Brain microvascular endothelial cell (primary cell): ENCODE results near the gene SP110.

Experiments used
- DNase-seq: peaks from one replicate; pipeline ENCODE4 v3.0.0-alpha.2; 2020
- H3K27ac ChIP-seq: fragments of 250-450 bp; sonication (Bioruptor Pico); 2 replicates; pipeline ENCODE4 v1.5.1; 2020; ENCODE audit warnings: mild to moderate bottlenecking, moderate library complexity
- H3K27me3 ChIP-seq: fragments of 250-450 bp; sonication (Bioruptor Pico); replicated peaks from 2 replicates; pipeline ENCODE4 v1.5.1; 2020; ENCODE audit warnings: mild to moderate bottlenecking
- H3K36me3 ChIP-seq: fragments of 250-450 bp; sonication (Bioruptor Pico); replicated peaks from 2 replicates; pipeline ENCODE4 v1.5.1; 2020; ENCODE audit warnings: mild to moderate bottlenecking
- H3K4me3 ChIP-seq: 2 replicates; pipeline ENCODE4 v1.5.1; 2011; ENCODE audit warnings: low read depth, mild to moderate bottlenecking, control low read depth, low read length, moderate library complexity
- CTCF ChIP-seq: IDR thresholded peaks from 2 replicates; pipeline ENCODE4 v1.5.1; 2011; ENCODE audit warnings: low read depth, mild to moderate bottlenecking, moderate library complexity, low read length, control low read depth, inconsistent platforms; ENCODE audit errors: missing control alignments
- in situ Hi-C: cut with HindIII; loops from 2 replicates; pipeline ENCODE4 v1.10.0; 2017; ENCODE audit warnings: low sequenced_read_pairs, low pct_ligation_motif_present

Gene SP110

DNA sequence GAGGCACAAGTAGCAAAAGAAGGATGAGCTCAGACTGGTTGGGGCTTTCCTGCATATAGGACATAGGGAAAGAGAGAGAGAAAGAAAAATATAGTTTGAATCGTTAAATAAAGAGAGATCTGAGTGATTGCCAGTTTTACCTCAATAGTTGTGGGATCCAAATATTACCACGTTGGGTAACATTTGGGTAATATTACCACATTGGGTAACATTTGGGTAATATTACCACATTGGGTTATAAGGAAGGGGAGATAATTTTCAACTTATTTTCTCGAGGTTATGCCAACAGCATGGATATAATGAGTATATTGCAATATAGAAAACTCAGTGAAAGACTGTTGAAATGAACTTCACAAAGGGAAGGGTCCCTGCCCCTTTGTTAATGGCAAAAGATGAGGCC, 26.4 kb upstream of the SP110 start:
- no peak overlapping the region for H3K4me3 ChIP-seq
- in situ Hi-C loops = no loop called here
- H3K36me3 ChIP-seq = no peaks in the 10 kb centered on the region
- no peak for DNase-seq
- H3K27ac ChIP-seq = no peak overlapping the region
- no peak for TF ChIP-seq CTCF
- H3K27me3 ChIP-seq = no peaks in the 10 kb centered on the region

DNA sequence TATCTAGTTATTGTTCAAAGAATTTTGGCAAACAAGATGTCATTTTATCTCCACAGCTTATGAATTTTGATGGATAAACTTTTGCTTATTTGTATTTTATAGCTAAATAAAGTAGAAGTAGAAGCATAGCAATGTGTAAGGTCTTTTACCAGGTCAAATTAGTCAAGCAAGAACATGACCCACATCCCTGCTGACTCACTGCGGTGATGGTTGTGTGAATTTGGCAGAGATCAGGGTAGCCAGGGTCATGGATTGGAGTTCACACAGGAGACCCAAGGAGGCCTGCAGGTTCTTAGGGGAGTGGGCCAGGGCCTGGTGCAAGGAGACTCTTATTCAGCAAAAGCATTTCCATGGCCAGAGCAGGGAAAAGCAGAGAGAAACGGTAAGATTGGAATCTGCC, 24.4 kb upstream of the SP110 start:
- H3K27me3 ChIP-seq = no peaks in the 10 kb centered on the region
- DNase-seq = no peak
- in situ Hi-C loops = no loop called here
- no peak for TF ChIP-seq CTCF
- no peaks in the 10 kb centered on the region for H3K36me3 ChIP-seq
- H3K27ac ChIP-seq = no peak overlapping the region
- H3K4me3 ChIP-seq = no peak overlapping the region

DNA sequence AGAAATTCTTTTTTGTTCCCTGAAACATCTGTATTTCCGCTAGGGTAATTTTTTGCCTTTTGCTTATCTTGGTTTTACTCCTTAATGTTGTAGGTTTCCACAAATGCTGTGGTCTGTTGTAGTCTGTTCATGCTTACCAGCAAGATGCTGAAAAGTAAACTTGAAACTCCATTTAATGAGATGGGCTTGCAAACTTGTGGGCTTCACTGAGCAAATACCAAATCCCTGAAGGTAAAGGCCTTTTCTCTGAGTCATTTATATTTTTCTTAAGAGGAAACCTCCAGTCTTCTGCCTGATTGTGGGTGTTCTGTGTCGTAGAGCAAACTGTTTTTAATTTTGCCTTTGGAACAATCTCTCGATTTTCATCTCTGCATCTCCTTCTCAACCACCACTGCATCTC, 15.1 kb upstream of the SP110 start:
- TF ChIP-seq CTCF = no peak
- H3K36me3 ChIP-seq = no peaks in the 10 kb centered on the region
- in situ Hi-C loops = no loop called here

DNA sequence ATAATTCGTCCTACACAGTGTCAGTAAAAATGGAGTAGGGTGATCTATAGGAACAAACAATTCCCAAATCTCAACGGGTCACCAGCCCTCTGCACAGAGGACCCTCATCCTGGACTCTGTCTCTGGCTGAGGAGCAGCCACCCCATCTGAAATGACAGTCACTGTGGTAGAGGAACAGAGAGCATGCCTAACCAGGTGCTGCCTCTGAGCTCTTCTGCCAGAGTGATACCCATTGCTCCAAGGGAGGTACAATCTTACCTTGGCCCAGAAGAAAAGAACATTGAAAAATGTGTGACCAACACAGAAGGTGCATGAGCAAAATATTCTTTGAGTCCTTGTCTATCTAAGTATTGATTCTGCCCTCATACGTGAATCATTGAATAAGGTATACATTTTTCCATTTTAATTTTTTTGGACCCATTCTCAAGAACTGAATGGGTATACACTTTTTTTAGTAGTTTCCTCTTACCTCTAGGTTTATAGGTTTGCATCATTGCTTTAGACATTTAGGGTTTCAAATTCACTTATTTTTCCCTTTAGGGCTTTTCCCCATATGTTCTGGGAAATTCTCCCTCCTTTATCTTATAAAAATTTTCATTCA, 14.4 kb upstream of the SP110 start:
- no peaks in the 10 kb centered on the region for H3K36me3 ChIP-seq
- no peak overlapping the region for H3K4me3 ChIP-seq
- TF ChIP-seq CTCF = no peak
- in situ Hi-C loops = no loop called here
- no peak for DNase-seq
- no peak overlapping the region for H3K27ac ChIP-seq
- no peaks in the 10 kb centered on the region for H3K27me3 ChIP-seq

More for the DNA sequence above, 15.1 kb upstream of the SP110 start:
- Histone ChIP-seq H3K27me3 (no peaks in the 10 kb centered on the region), H3K27ac (no peak overlapping the region), H3K4me3 (no peak overlapping the region)
- DNase-seq = no peak

DNA sequence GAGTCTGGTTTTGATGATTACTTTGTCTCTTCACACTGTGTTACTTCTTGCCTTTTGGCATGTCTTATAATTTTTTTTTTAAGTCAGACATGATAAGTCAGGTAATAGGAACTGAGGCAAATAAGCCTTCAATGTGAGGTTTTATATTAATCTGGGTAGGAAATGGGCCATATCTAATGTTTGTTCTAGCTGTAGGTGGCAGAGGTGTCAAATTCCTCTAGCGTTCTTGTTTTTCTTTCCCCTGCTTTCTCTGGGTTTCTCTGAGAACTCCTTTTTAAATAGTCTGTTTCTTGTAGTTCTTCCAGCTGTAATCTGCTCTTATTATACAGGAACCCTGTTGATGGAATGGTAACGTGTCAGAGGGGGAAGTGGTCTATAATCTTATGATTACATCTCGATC, 11.5 kb upstream of the SP110 start:
- DNase-seq = no peak
- Histone ChIP-seq H3K27ac (peak overlapping the region; percentile 21), H3K27me3 (no peaks in the 10 kb centered on the region), H3K36me3 (no peaks in the 10 kb centered on the region), H3K4me3 (no peak overlapping the region)
- TF ChIP-seq CTCF = no peak
- in situ Hi-C loops = no loop called here
